ENCODE results near the gene ZPR1.
"Not testable (repeated sequence)": the region's sequence is repeated elsewhere in the genome, so short reads cannot be mapped to it uniquely, and the experiment has no call there.

The ZPR1 gene

DNA sequence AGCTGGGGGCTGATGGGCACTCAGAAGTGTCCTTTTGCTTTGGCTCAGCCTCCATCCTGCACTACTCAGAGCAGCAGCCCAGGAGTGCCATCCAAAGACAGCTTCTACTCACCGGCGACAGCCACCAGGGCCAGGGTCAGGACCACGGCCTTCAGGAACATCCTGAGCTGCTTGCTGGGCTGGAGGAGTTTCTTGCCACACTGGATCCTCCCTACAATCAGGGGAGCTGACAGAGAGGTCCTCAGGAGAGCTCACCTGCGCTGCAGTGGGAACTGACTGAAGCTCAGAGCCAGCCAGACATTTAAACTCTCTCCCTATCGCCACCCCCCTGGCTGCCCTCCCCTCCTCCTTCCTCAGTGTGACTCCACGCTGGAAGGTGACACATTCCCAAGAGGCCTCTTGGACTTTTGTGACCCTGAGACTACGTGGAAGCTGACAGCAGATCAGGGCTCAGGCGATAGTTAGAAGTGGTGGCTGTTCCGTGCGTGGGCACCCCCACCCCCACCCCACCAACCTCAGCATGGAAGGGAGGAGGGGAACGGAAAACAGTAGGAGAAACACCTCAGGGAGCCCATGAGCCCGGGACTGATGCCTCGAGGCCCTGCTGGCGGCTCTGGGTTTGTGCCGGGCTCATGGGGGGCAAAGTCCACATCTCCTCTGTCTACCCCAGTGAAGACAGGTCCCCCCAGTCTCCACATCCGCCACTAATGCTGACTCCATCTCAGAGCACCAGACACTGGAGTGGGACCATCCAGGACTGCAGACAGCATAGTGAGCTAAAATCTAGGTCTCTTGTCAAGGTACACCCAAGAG, 35.4 kb upstream of the ZPR1 start, which contains the start of gene APOA4:
APOA4 (minus strand) TSS at position 274 of the 813 bp plus-strand sequence; CDS start at position 161, 113 bp downstream.
- DNase-seq = no peak

DNA sequence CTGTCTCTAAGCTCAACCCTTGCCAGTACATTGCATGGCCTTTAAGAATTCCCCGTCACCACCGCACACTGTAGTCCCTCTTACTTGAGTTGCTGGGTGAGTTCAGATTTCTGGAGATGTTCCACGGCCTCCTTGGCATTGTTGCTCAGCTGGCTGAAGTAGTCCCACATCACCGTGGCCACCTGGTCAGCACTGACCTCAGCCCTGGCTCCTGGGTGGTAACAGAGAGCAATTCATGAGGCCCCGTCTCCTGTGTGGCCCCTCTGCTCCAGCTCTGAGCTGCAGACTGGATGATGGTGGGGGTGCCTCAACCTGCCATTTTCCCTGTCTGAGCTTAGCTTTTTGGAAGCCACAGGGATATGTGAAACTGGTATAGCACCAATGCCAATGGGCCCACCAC, 34.8 kb upstream of the ZPR1 start:
- no peak for DNase-seq

DNA sequence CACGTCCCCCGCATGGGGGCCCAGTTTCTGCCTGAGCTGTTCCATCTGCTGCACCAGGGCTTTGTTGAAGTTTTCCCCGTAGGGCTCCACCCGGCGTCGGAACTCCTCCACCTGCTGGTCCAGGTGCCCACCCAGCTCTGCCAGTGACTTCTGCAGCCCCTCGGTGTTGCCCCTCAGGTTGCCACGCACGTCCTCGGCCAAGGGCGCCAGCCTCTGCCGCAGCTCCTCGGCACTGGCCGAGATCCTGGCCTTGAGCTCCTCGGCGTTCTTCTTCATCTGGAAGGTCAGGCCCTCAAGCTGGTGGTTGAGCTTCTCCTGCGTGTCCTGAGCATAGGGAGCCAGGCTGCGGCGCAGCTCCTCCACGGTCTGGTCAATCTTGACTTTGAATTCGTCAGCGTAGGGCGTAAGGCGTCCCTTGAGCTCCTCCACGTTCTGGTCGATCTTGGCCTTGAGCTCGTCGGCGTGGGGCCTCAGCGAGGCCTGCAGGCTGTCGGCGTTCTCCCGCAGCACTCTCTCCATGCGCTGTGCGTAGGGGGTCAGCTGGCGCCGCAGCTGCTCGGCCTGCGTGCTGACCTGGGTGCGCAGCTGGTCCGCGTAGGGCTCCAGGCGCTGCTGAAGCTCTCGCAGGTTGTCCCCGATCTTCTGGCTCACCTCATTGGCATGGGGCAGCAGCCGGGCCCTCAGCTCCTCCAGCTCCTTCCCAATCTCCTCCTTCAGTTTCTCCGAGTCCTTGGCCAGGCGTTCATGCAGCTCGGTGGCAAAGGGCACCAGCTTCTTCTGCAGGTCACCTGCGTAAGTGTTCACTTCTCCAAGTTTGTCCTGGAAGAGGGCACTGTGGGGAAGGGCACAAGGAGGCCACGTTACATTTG, 33.5 kb upstream of the ZPR1 start:
- DNase-seq = no peak

DNA sequence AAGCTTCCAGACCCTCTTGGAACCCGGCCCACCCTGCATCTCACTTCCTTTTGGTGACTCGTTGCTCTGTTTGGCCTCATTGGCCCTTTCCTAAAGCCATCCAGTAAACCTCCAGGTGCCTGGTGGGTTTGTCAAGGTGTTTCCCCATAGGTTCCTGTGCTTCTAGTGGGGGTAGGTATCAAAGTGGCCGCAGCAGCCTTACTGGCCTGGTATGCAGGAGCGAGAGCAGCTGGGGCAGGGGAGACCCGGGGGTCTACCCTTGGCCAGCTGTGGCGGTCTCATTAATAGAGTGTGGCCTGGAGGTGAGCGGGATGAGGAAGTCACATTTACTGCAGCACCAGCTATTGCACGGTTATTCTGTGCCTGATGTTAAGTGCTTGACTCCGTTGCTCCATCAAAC, 31.2 kb upstream of the ZPR1 start:
- no peak for DNase-seq

DNA sequence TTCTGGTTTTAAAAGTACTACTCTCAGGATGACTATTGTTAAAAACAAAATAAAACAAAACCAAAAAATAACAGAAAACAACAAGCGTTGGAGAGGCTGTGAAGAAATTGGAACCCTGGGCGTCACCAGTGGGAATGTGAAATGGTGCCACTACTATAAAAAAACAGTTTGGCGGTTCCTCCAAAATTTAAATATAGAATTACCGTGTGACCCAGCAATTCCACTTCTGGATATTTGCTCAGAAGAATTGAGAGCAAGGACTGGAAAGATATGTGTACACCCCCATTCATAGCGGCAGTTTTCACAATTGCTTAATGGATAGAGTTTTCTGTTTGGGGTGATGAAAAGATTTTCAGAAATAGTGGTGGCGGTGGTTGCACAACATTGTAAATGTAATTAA, 26.7 kb upstream of the ZPR1 start:
- DNase-seq = no peak

DNA sequence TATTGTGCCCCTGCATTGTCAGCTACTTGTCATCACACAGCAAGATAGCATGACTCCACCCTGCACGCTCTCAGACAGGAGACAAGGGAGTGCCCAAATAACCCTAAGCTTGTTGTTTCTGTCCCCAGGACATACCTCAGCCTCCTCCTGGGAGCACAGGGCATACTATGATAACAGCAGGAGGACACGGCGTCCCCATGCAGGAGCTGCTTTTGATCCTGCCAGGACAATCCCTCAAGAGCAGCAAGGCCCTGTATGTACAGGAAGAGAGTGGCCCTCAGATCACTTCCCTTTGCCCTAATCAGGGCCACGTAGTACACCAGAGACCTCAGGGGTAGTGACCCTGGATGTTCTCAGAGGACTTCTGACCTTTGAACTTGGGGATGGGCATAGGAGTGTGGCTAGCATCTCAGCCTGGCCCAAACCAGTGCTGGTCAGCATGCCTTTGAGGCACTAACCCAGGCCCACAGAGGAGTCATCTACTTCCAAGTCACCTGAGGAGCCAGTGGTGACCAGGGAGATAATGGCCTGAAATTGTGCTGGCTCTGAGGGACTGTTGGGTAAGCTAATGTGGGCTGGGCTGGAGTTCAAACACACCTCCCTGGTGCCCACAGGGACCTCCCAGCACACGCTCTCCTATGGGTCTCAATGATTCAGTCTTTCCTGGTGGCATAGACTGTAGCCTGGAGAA, 26.1 kb upstream of the ZPR1 start:
- DNase-seq = no peak

DNA sequence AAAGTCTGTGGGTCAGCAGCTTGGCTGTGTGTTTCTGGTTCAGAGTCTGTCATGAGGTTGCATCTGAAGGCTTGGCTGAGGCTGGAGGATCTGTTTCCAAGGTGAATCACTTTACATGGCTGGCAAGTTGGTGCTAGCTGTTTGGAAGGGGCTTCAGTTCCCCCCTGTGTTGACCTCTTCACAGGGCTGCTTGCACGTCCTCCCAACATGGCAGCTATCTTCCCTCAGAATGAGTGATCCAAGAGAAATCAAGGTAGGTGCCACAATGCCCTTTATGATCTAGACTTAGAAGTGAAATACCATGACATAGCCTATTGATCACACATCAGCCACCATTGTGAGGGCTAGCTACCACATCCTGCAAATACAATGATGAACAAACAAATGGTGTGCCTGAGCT, 25.3 kb upstream of the ZPR1 start:
- DNase-seq = no peak

DNA sequence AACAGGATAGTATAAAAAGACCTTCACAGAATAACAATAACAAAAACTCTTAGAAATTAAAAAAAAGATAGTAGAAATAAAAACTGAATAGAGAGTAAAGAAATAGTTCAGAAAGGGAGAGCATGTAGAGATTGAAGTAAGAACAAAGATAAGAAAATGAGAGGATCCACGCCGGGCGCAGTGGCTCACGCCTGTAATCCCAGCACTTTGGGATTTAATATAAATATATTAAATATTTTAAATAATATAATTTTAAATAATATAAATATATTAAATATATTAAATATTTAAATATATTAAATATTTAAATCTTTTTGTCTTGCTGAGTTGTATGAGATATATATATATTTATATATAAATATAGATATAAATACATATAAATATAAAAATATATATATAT, 24.3 kb upstream of the ZPR1 start:
- DNase-seq = no peak

DNA sequence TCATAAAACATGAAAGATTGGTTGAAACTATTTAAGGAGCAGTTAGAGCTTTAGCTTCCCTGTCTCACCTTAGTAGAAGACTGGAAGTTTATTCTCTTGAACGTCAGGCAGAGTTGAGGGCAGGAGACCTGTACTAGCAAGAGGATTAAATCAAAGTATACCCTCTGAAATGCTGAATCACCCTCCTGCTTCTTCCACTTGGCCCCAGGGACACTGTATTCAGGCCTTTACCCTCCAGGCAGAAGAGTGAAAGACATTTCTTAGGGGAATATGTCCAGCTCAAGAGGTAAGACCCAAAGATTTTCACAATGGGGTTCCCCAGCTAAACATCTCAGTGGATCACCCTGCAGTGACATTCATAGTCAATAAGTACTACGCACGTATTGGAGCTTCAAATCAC, 23.4 kb upstream of the ZPR1 start:
- no peak for DNase-seq

DNA sequence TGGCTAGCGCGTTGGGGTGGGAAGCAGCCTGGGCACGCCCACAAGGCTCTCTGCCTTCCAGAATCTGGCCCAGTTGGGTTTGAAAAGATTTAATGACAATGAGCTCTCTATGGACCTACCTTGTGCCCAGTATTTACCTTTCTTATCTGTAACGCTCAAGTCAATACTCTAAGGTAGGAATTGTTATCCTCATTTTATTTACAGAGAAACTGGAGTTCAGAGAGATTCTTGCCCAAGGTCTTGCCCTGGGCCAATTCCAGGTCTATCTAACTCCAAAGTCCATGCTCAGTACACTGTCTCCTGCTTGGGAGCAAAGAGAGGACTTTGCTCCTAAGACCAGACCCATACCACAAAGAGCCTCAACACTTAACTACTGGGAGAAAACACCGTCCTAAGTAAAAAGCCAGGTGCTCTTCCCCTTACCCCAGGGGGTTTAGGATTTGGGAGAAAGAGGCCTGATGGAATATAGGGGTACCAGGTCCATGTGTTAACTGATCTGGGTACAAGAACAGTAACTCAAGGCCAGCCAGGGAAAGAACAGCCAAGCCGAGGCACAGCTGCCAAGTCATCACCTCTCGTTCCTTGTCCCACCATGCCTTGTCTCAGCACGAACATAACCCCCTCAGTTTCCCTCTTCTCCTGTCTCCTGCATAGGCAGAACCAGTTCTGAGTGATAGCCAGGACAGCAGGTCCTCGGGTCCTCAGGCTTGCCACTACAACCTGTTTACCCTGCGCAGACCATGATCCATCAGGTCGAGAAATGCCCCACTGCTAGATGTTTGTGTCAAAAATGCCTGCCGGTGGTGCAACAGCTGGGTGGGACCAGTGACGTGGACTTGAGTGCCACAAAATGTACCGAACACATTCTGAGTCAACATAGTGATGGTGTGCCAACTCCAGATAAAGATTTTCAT, 20.7 kb upstream of the ZPR1 start:
- DNase-seq = no peak

DNA sequence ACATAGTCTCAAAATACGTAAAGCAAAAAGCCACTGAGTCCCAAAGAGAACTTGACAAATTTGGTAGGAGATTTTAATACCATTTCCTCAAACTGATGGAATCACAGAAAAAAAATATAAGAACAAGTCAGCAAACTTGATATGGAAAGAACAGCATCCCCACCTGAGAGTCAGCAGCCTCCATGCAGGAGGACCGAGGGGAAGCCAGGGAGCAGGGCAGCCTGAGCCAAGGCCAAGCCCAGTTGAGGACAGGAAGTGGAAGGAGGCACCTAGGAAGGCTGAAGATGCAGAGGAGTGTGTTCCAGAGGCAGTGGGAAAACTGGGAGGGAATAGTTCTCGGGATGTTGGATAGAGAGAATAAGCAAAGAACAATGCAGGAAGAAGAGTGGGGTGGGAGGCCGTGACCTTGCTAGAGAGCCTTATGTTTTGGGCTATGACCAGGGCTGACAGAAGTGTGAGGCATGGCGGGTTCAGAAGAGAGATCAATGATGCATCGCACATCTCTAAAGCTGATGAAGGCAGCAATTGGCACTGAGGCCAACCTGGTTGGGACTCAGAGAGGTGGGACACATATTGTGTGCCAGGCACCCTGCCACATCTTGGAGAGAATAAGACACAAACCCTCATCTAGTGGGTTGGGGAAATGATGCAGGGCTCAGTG, 19.9 kb upstream of the ZPR1 start:
- DNase-seq = no peak

DNA sequence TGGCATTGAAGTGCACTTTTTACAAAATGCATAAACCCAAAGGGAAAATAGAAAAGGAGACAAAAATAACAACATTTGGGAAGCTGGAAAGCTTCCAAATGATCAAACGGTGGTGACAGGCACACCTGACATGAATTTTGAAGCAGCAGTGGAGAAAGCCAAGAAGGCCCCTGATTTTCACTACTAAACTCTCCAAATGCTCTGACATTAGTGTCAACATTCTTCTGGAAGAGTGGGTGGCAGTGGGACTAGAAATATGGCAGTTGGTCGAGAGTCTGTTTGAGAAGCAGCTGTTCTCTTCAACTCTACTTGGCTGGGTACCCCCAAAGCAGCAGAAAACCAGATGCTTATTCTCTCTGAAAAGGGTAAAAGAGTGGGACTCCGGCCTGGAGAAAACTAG, 16.2 kb upstream of the ZPR1 start:
- no peak for DNase-seq

DNA sequence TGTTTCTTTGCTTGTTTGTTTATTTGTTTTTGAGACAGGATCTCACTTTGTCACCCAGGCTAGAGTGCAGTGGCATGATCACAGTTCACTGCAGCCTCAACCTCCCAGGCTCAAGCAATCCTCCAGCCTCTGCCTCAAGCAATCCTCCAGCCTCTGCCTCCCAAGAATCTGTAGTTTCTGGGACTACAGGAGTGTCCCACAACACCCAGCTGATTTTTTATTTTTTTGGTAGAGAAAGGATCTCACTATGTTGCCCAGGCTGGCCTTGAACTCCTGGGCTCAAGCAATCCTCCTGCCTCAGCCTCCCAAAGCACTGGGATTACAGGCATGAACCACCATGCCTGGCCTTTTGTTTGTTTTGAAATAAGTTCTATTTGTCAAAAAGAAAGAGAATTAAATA, 13.8 kb upstream of the ZPR1 start:
- not testable (repeated sequence) for DNase-seq

DNA sequence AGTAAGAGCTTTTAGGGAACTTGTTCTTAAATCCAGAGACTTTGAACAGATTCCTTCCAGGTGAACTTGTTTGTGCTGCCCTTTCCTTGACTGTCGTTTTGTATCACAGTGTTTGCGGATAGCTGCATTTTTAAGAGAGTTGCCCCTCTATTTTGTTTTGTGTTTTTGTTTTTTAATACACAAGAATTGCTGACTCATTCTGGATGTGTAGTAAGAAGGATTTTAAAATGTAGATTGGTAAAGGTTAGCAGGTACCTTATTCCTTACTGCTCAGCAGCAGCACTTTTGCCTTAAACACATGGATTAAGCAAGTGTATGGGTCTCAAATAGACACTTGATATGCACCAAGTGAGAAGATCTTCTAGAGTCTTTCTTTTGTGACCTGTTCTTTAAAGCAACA, 12.8 kb upstream of the ZPR1 start:
- no peak for DNase-seq

DNA sequence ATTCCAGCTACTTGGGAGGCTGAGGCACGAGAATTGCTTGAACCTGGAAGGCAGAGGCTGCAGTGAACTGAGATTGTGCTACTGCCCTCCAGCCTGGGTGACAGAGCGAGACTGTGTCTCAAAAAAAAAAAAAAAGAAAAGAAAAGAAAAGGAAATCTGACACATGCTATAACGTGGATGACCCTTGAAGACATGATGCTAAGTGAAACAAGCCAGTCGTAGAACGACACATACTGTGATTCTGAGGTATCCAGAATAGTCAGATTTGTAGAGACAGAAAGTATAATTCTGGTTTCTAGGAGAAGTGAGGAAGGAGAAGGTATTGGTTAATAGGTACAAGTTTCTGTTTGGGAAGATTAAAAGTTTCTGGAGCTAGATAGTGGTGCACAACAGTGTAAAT, 10.5 kb upstream of the ZPR1 start:
- no peak for DNase-seq

DNA sequence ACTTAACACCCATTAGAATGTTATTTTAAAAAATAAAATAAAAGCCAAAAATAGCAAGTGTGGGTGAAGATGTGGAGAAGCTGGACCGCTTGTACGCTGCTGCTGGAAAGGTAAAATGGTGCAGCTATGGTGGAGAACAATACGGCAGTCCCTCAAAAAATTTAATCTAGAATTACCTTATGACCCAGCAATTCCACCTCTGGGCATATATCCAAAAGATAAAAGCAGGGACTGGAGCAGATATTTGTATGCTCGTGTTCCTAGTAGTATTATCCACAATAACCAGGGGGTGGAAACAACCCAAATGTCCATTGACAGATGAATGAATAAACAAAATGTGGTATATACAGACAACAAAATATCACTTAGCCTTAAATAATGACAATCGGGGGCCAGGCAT, 10.0 kb upstream of the ZPR1 start:
- DNase-seq = no peak

DNA sequence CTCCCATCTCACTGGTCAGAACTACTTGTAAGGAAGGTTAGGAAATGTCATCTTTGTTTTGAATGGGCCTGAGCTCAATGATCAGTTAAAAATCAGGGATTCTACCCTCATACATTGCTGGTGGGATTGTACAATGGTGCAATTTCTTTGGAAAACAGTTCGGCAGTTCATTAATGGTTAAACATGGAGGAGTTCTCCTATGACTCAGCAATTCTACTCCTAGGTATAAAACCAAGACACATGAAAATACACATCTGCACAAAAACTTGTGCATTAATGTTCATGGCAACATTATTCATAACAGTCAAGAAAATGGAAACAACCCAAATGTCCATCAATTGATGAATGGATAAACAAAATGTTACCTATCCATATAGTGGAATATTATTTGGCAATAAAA, 8.7 kb upstream of the ZPR1 start:
- no peak for DNase-seq

DNA sequence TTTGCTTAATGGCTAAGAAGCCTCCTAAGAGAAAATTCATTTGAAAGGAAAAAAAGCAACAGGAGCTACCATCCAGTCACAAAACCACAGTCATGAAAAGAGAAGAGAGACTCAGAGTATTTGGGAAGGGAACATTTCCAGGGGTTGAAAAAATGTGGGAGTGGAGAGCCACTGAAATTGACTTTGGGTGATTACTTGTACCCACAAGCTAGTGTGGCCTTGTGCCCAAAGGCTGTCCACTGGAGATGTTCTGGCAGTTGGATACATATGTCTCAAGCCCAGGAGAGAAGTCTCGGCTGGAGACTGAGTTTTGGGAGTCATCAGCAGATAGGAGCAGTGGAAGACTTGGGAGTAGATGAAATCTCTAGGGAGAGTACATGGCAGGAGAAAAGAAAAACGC, 7.0 kb upstream of the ZPR1 start:
- no peak for DNase-seq

DNA sequence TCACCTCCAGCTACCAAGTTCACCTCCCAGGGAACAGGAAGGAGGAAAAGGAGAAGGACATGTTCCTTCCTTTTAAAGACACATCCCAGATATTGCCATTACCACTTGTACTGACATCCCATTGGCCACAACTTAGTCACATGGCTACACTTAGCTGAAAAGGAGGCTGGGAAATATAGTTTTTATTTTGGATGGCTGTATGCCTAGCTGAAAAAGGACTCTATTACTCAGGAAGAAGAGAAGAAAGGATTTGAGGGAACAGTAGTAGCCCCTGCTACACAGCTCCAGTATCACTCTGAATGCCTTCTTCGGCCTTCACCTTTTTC, 5.9 kb upstream of the ZPR1 start:
- DNase-seq = no peak

DNA sequence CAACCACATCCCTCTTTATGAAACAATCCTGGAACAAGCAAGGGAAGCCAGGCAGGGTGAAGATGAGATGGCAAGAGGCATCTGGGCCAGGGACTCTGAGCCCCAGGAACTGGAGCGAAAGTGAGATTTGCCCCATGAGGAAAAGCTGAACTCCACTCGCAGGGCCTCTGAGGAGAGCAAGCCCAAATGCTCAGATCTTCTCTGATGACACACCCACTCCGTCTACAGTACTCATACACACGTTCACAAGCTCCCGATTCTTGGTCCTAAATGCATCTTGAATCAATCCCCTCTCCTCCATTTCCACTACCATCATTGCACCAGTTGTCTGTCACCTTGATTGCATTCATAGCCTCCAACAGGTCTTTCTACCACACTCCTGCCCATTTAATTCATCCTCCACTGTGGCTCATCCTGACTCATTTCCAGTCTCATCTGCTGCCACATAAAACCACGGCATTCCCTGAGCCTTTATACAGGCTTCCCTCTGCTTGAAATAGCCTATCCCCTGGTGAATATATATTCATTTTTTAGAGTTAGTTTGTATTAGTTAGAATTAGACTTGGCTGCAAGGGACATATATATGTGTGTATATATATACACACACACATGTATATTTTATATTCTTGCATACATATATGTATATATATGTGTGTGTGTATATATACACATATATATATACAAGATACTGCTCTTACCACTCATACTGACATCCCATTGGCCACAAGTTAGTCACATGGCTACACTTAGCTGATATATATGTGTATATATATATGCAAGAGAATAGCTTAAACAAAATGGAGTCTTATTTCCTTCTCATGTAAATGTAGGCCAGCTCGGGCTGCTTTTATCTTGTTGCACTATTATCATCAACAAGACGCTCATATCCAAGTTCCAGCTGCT, 5.3 kb upstream of the ZPR1 start:
- DNase-seq = no peak

All from NCI-H2171 (cell line).